ENCODE data around the gene STK32A. TPM values are rescaled to one million over a fixed set of nuclear protein-coding genes. Genes with fewer than 3 reads are reported as not detected.

Gene STK32A
- 0.66 and 1.4 TPM in 2 replicates for total RNA-seq

GRCh38 chr5:147234825-147235635, at the start of gene STK32A:
TSS of gene STK32A (plus strand) at chr5:147235026. CDS start at chr5:147239635, 4,609 bp downstream.

Small RNA genes within 50 kb of the gene (small RNA-seq; reads per million reads assigned to genes)
- gene AC011373.1 (ENCODE audit: low replicate concordance) = not detected
